DMS53 treated with DMSO at 0.1 percent for 48 hours (cell line): ENCODE measurements around the gene RAVER2.
A peak's percentile ranks its signal among the peaks of the same experiment; 100 is the strongest.
"Not testable (repeated sequence)": the region's sequence is repeated elsewhere in the genome, so short reads cannot be mapped to it uniquely, and the experiment has no call there.

Source experiments
- DNase-seq: peaks from one replicate; lab custom pipeline; 2025; ENCODE audit not compliant: unreplicated experiment; lab: John Stamatoyannopoulos, UW

RAVER2 gene, protein sequence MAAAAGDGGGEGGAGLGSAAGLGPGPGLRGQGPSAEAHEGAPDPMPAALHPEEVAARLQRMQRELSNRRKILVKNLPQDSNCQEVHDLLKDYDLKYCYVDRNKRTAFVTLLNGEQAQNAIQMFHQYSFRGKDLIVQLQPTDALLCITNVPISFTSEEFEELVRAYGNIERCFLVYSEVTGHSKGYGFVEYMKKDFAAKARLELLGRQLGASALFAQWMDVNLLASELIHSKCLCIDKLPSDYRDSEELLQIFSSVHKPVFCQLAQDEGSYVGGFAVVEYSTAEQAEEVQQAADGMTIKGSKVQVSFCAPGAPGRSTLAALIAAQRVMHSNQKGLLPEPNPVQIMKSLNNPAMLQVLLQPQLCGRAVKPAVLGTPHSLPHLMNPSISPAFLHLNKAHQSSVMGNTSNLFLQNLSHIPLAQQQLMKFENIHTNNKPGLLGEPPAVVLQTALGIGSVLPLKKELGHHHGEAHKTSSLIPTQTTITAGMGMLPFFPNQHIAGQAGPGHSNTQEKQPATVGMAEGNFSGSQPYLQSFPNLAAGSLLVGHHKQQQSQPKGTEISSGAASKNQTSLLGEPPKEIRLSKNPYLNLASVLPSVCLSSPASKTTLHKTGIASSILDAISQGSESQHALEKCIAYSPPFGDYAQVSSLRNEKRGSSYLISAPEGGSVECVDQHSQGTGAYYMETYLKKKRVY

GRCh38 chr1:64744492-64745180 is at the start of gene RAVER2:
RAVER2 (plus strand) TSS chr1:64745075; CDS start chr1:64745173, 98 bp downstream.
- DNase-seq = peak; percentile 63

- no peak for DNase-seq
Measured at GRCh38 chr1:64696879-64697278, 48.0 kb upstream of the RAVER2 start.

GRCh38 chr1:64699327-64699726 is 45.5 kb upstream of the RAVER2 start:
- no peak for DNase-seq

DNA sequence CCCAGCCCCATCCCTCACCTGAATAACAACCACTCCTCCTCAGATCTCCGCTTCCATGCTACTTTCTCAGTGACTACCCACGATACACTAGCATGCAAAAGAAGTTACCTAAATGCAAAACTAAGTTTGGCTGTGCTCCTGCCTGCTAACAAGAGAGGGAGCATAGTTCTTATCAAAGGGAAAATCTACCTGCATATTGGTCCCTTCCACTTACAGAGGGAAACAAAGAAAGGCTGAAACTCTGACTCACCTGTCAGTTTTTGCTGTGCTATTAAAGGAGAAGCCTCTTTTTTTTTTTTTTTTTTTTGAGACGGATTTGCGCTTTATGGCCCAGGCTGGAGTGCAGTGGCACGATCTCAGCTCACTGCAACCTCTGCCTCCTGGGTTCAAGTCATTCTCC is 43.8 kb upstream of the RAVER2 start:
- DNase-seq = peak; percentile 14

DNA sequence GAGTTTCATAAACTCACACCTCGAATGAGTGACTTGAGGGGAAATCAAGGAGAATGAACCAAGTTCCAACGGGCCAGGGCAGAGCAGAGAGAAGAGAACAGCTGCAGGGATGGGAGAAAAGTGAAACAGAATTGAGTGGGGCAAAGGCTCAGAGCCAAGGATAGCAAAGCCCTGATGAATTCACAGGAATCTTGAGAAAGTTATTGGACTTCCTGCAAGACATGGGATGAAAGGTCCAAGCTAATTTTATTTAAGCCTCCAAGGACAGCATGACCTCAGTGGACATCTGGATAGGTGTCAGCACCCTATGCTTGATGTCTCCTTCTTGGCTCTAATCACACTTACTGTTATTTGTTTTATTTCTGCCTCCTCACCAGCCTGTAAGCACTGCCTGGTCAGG is 43.0 kb upstream of the RAVER2 start:
- DNase-seq = no peak

DNA sequence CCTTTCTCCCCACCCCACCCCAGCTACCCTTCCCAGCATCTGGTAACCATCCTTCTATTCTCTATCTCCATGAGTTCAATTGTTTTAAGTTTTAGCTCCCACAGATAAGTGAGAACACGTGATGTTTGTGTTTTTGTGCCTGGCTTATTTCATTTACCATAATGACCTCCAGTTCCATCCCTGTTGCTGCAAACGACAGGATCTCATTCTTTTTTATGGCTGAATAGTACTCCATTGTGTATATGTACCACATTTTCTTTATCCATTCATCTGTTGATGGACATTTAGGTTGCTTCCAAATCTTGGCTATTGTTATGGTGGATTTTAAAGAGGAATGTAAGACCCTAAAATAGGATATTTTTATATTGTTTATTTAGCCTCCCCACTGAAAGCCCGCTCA is 42.2 kb upstream of the RAVER2 start:
- not testable (repeated sequence) for DNase-seq

GRCh38 chr1:64703600-64703999 is 41.3 kb upstream of the RAVER2 start:
- DNase-seq = no peak

DNA sequence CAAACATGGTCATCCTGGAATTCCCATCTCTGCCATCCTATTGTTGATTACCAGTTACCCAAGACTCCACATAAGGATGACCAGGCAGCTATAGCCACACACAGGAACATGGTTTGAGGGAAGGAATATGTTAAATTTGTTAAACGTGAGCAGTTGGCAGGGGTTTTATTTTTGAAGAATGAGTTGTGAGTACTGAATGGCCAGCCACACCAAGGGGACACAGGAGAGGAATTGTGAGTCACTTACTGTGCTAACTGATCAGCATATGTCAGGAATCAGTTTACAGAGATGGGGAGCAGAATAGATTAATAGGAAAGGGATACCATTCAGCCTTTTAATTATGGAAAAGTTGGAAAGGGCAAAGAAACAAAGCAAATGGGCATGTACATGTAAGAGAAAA is 39.3 kb upstream of the RAVER2 start:
- no peak for DNase-seq

DNA sequence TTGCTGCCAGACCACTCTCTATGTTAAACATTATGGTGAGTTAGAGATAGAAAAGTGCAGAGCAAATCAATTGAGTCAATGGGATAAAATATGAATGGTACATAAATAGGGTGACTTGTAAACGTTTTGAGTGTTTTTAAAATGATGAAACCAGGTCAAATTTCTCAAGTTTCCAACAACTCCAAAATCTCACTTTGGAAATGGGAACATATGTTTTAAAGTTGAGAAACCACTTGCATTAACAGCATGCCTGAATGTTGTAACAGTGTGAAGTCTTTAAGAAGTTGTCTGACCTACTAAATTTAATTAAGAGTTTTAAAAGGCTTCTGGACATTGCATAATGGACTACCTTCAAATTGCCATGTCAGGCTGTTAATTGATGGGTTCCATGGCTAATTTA is 33.6 kb upstream of the RAVER2 start:
- no peak for DNase-seq

DNA sequence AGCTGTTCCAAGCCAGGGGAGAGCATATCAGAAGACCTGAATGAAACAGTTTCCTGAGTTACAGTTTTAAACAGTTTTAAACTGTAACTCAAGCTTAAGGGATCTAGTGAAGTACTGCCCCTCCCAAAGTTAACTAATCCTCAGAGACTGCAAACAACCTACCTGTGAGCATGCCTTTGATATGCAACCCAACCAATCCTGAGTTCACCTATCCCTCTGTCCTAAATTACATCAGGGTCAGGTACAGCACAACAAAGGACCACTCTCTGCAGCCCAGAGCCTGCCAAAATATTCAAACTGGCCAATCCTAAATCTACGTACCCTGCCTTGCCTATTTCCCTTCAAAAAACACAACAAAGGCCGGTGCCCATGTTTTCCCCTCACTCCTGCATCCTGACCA is 32.8 kb upstream of the RAVER2 start:
- DNase-seq = no peak

GRCh38 chr1:64715186-64715585 is 29.7 kb upstream of the RAVER2 start:
- no peak for DNase-seq

- no peak for DNase-seq
Measured at GRCh38 chr1:64721135-64721534, 23.7 kb upstream of the RAVER2 start.

DNA sequence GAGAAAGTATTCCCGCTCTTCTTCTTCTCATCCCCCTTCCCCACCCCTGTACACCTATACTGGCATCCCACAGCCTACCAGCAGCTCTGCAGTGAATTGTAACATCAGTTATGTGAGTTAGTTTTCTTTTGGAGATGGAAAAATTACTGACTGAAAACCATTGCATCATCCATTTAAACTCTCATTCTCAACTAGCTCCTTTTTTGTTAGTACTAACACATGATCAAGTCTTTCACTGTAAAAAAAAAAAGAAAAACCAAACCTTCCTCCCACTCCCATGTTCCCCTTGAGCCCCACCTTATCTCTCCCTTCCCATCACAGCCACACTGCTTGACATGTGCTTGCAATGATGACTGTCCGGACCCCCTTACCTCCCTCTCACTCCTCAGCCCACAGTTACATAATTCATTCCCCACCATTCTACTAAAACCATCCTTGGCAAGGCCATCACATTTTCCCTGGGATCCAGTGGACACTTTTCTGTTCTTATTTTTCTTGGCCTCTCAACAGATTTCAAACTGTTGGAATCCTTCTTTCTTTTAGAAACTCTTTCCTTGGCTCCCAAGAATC is 23.2 kb upstream of the RAVER2 start:
- DNase-seq = no peak

DNA sequence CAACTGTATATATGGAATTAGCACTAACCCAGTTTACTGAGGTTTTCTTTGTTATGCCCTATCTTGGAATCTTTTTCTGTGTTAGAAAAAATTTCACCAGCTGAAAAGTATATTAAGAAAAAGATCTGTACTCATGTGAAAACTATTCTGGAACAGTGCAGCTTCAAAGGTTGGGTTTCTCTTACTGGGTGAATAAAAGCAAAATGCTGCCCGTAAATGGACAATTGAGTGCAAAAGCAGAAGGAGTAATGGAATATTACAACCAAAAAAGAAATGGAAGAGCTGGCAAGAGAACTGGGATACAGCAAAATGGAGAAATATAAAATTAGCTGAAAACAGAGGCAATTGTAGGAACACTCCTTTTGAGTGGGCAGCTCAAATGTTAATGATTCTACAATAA is 17.0 kb upstream of the RAVER2 start:
- no peak for DNase-seq

GRCh38 chr1:64733581-64734286 is 11.1 kb upstream of the RAVER2 start:
- DNase-seq = no peak

GRCh38 chr1:64734287-64734652 is 10.6 kb upstream of the RAVER2 start:
- no peak for DNase-seq

DNA sequence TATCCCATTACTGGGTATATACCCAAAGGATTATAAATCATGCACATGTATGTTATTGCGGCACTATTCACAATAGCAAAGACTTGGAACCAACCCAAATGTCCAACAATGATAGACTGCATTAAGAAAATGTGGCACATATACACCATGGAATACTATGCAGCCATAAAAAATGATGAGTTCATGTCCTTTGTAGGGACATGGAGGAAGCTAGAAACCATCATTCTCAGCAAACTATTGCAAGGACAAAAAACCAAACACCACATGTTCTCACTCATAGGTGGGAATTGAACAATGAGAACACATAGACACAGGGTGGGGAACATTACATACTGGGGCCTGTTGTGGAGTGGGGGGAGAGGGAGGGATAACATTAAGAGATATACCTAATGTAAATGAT is 4.2 kb upstream of the RAVER2 start:
- not testable (repeated sequence) for DNase-seq

DNA sequence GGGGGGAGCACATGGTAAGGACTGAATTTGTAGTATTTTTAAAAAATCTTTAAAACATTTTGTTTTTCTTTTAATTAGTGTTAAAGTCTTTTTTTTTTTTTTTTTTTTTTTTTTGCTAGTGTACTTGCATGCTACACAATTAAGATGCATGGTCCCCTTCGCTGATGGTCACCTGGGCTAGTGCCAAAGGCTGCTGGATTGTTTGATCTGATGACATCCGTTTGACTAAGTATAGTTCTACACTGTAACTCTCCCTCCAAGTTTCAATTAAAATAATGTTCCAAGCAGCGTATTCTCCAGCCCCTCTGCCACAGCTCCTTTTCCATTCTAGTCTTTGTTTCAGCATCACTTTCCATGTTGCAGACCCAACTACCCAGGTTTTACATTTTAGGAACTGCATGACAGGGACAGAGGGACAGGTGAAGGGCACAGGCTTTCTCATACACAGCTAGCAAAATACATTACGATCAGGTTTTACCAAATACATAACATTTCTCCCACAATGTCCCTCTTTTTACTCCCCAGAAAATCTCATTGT is 852 bp upstream of the RAVER2 start:
- DNase-seq = peak; percentile 45

GRCh38 chr1:64745181-64745985 is 508 bp downstream of the RAVER2 start:
- no peak for DNase-seq
